BE2C (cell line): ENCODE data around the gene ZNF691.

Experiments used
- DNase-seq: peaks from one replicate; pipeline ENCODE4 v3.0.0-alpha.2; 2020
- H3K27me3 ChIP-seq: fragments of 250-450 bp; sonication (Bioruptor Pico); 2 replicates; pipeline ENCODE4 v1.5.1; 2020; ENCODE audit warnings: mild to moderate bottlenecking
- H3K36me3 ChIP-seq: fragments of 250-450 bp; sonication (Bioruptor Pico); 2 replicates; pipeline ENCODE4 v1.5.1; 2020; ENCODE audit warnings: mild to moderate bottlenecking
- H3K4me1 ChIP-seq: fragments of 250-450 bp; sonication (Bioruptor Pico); 2 replicates; pipeline ENCODE4 v1.5.1; 2020
- H3K4me3 ChIP-seq: 2 replicates; pipeline ENCODE4 v1.5.1; 2011; ENCODE audit warnings: low read depth, low read length
- H3K9me3 ChIP-seq: fragments of 250-450 bp; sonication (Bioruptor Pico); 2 replicates; pipeline ENCODE4 v1.5.1; 2020
- TF ChIP-seq, protein P1 (sequence below): IDR thresholded peaks from 2 replicates; pipeline ENCODE4 v1.5.1; 2012; ENCODE audit warnings: mild to moderate bottlenecking, low read depth, low read length

Gene ZNF691

DNA sequence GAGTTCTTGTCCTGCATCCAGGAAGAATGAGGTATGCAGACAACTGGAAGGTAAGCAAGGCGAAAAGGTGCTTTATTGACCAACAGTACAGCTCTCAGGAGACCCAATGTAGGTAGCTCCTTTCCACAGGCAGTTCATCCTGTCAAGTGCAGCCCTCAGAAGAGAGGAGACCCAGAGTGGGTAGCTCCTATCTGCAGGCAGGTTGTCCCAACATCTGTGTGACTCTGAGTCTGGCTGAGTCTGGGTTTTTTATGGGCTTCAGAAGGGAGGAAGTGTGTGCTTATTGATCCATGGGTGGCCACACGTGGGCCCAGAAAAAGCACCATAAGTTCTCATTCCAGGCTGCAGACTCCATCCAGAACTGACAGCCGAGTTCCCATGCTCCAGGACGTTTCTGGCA, 34.0 kb downstream of the ZNF691 start:
- Histone ChIP-seq H3K4me3 (no peak overlapping the region), H3K27me3 (peaks cover 3% of the 10 kb centered on the region; the same call in 1 of the 2 replicates), H3K9me3 (no peaks in the 10 kb centered on the region), H3K4me1 (no peaks in the 10 kb centered on the region), H3K36me3 (no peaks in the 10 kb centered on the region)
- TF ChIP-seq, protein P1, sequence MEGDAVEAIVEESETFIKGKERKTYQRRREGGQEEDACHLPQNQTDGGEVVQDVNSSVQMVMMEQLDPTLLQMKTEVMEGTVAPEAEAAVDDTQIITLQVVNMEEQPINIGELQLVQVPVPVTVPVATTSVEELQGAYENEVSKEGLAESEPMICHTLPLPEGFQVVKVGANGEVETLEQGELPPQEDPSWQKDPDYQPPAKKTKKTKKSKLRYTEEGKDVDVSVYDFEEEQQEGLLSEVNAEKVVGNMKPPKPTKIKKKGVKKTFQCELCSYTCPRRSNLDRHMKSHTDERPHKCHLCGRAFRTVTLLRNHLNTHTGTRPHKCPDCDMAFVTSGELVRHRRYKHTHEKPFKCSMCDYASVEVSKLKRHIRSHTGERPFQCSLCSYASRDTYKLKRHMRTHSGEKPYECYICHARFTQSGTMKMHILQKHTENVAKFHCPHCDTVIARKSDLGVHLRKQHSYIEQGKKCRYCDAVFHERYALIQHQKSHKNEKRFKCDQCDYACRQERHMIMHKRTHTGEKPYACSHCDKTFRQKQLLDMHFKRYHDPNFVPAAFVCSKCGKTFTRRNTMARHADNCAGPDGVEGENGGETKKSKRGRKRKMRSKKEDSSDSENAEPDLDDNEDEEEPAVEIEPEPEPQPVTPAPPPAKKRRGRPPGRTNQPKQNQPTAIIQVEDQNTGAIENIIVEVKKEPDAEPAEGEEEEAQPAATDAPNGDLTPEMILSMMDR, result no peak
- DNase-seq, result no peak

GRCh38 chr1:42886046-42886739, 39.8 kb downstream of the ZNF691 start:
- Histone ChIP-seq H3K4me3 (no peak overlapping the region), H3K36me3 (no peaks in the 10 kb centered on the region), H3K27me3 (no peaks in the 10 kb centered on the region), H3K4me1 (no peaks in the 10 kb centered on the region), H3K9me3 (no peaks in the 10 kb centered on the region)
- TF ChIP-seq, protein P1, result no peak
- DNase-seq, result no peak

GRCh38 chr1:42886800-42887199, 40.4 kb downstream of the ZNF691 start:
- H3K27me3 ChIP-seq, result no peaks in the 10 kb centered on the region
- no peaks in the 10 kb centered on the region for H3K4me1 ChIP-seq
- TF ChIP-seq, protein P1, result no peak
- no peaks in the 10 kb centered on the region for H3K9me3 ChIP-seq
- DNase-seq, result peak; percentile 44
- no peaks in the 10 kb centered on the region for H3K36me3 ChIP-seq
- H3K4me3 ChIP-seq, result no peak overlapping the region

- no peaks in the 10 kb centered on the region for H3K4me1 ChIP-seq
- TF ChIP-seq, protein P1, result no peak
- DNase-seq, result no peak
- no peak overlapping the region for H3K4me3 ChIP-seq
- no peaks in the 10 kb centered on the region for H3K36me3 ChIP-seq
- no peaks in the 10 kb centered on the region for H3K27me3 ChIP-seq
- no peaks in the 10 kb centered on the region for H3K9me3 ChIP-seq
These were observed 41.0 kb downstream of the ZNF691 start for GRCh38 chr1:42887366-42887765.

- no peak for DNase-seq
- H3K9me3 ChIP-seq, result no peaks in the 10 kb centered on the region
- no peaks in the 10 kb centered on the region for H3K27me3 ChIP-seq
- no peaks in the 10 kb centered on the region for H3K36me3 ChIP-seq
- no peak overlapping the region for H3K4me3 ChIP-seq
- TF ChIP-seq, protein P1, result no peak
- H3K4me1 ChIP-seq, result no peaks in the 10 kb centered on the region
These were observed 41.7 kb downstream of the ZNF691 start for GRCh38 chr1:42888013-42888633.

DNA sequence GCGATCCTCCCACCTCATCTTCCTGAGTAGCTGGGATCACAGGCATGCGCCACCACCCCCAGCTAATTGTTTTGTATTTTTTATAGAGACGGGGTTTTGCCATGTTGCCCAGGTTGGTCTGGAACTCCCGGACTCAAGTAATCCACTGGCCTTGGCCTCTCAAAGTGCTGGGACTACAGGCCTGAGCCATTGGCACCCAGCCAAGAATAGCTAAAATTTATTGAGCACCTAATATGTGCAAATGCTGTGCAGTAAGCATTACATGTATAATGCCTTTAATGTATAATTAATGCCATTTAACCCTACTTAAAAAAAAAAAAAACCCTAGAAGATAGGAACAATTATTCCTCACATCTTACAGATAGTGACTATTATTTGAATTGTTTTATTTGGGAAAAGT, 42.9 kb downstream of the ZNF691 start:
- TF ChIP-seq, protein P1, result no peak
- Histone ChIP-seq H3K9me3 (no peaks in the 10 kb centered on the region), H3K36me3 (no peaks in the 10 kb centered on the region), H3K4me3 (no peak overlapping the region), H3K27me3 (no peaks in the 10 kb centered on the region), H3K4me1 (no peaks in the 10 kb centered on the region)
- no peak for DNase-seq
